Measurements from ENCODE around the gene ELP4.

DNA sequence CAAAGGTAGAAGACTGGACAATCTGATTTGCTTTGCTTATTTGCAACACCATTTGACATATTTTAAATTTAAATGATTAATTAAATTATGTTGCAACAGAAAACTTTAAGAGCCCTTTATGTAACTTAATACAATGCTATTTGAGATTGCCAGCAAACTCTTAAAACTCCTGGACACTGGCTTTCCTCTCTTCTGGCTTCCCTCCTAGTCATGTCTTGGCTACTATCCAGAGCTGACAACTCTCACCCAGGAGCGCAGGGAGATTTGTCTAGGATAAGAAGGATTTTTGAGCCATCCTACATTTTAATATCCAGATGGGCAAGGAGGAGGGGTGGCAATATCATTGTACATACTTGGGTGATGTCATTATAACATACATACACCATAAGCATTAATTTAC, 134.3 kb downstream of the ELP4 start:
- TF ChIP-seq, protein P1, sequence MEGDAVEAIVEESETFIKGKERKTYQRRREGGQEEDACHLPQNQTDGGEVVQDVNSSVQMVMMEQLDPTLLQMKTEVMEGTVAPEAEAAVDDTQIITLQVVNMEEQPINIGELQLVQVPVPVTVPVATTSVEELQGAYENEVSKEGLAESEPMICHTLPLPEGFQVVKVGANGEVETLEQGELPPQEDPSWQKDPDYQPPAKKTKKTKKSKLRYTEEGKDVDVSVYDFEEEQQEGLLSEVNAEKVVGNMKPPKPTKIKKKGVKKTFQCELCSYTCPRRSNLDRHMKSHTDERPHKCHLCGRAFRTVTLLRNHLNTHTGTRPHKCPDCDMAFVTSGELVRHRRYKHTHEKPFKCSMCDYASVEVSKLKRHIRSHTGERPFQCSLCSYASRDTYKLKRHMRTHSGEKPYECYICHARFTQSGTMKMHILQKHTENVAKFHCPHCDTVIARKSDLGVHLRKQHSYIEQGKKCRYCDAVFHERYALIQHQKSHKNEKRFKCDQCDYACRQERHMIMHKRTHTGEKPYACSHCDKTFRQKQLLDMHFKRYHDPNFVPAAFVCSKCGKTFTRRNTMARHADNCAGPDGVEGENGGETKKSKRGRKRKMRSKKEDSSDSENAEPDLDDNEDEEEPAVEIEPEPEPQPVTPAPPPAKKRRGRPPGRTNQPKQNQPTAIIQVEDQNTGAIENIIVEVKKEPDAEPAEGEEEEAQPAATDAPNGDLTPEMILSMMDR (IDR thresholded peaks at IDR 0.05) = no peak
- no peak for TF ChIP-seq POLR2A (IDR thresholded peaks at IDR 0.05)
